Transverse colon (tissue), 4 donors: Measurements from ENCODE around the gene GPR151. TPM values are rescaled to one million over a fixed set of nuclear protein-coding genes. Genes with fewer than 3 reads are reported as not detected.

Experiments used
- DNase-seq: peaks from one replicate; pipeline ENCODE4 v3.0.0-alpha.2; 2019
- H3K27ac ChIP-seq, 4 donors: fragments of 200-600 bp; sonication (generic); 2 replicates each; pipeline ENCODE4 v1.5.1; 2016 to 2018; ENCODE audit warnings: inconsistent platforms in 4 of 4
- H3K27me3 ChIP-seq: fragments of 200-600 bp; sonication (generic); 2 replicates; pipeline ENCODE4 v1.5.1; 2017; ENCODE audit warnings: inconsistent platforms
- H3K36me3 ChIP-seq, 4 donors: fragments of 200-600 bp; sonication (generic); 2 replicates each; pipeline ENCODE4 v1.5.1; 2017 to 2019; ENCODE audit warnings: inconsistent platforms in 4 of 4
- H3K4me1 ChIP-seq, 4 donors: fragments of 200-600 bp; sonication (generic); 2 replicates each; pipeline ENCODE4 v1.5.1; 2017 to 2020; ENCODE audit warnings: inconsistent platforms in 4 of 4
- H3K4me3 ChIP-seq, 4 donors: fragments of 200-600 bp; sonication (generic); 1 replicate in 1 of 4; 2 replicates in 3 of 4; pipeline versions ENCODE4 v1.5.1 to v1.6.1; 2017 to 2019; ENCODE audit warnings: inconsistent platforms in 4 of 4
- H3K9me3 ChIP-seq, 2 donors: fragments of 200-600 bp; sonication (generic); 2 replicates each; pipeline ENCODE4 v1.5.1; 2017 to 2019; ENCODE audit warnings: inconsistent platforms in 2 of 2
- CTCF ChIP-seq, 5 experiments: fragments of 200-600 bp in 3 of 5; fragments of 450-650 bp in 2 of 5; sonication (generic) in 3 of 5; IDR thresholded peaks; 1 replicate in 2 of 5; 2 replicates in 3 of 5; pipeline ENCODE4 v1.5.1; 2016 to 2017; ENCODE audit warnings: antibody characterized with exemption in 5 of 5, inconsistent platforms in 3 of 5, mild to moderate bottlenecking in 2 of 5, moderate library complexity in 1 of 5
- EP300 ChIP-seq: sonication (generic); formaldehyde crosslinking; IDR thresholded peaks from one replicate; pipeline ENCODE4 v1.6.1; 2017; ENCODE audit warnings: antibody characterized with exemption, low read depth
- POLR2A ChIP-seq: fragments of 450-650 bp; IDR thresholded peaks from one replicate; pipeline ENCODE4 v1.6.1; 2016; ENCODE audit warnings: antibody characterized with exemption, mild to moderate bottlenecking, moderate library complexity
- POLR2AphosphoS5 ChIP-seq, 3 donors: sonication (generic); formaldehyde crosslinking; IDR thresholded peaks; one replicate each; pipeline ENCODE4 v1.6.1; 2016; ENCODE audit warnings: antibody characterized with exemption in 3 of 3
- WGBS, 2 donors: methylation state at CpG; one replicate each; pipeline ENCODE4 v1.1.5; 2018; ENCODE audit warnings: low coverage in 1 of 2; 5-methylcytosine and 5-hydroxymethylcytosine counted together
- in situ Hi-C, 4 donors: fragments of 200-750 bp; cut with MboI; loops; one replicate each; pipeline versions ENCODE4 v1.15.0 to v1.15.1; 2017; ENCODE audit warnings: low sequenced_read_pairs in 3 of 4, low pct_ligation_motif_present in 1 of 4, low pct_unique_long_range_greater_than_20kb in 1 of 4
- intact Hi-C: fragments of 100-400 bp; cut with DNase I; formaldehyde crosslinking; loops from one replicate; pipeline ENCODE4 v1.15.1; 2023; ENCODE audit warnings: low total_unique reads
- total RNA-seq, 4 donors: library from RNA; depleted of rRNA; stranded (reverse); fragments of >200 nt; gene quantifications; one replicate each; pipeline ENCODE4 v1.1.0, GENCODE V29; 2016

Gene GPR151
- total RNA-seq, 4 donors from 2014 or later = not detected

- Histone ChIP-seq H3K36me3 (no peaks in the 10 kb centered on the region), H3K9me3 (no peaks in the 10 kb centered on the region), H3K27me3 (peaks cover 7% of the 10 kb centered on the region), H3K27ac (no peak overlapping the region), H3K4me3 (no peak overlapping the region), H3K4me1 (no peaks in the 10 kb centered on the region)
- no peak for DNase-seq
- intact Hi-C loops = loop anchor here (5.0 kb wide), 1 partner anchor 427 kb away; no protein-coding TSS in a partner anchor
- in situ Hi-C loops = loop anchor here (5.0 to 25.0 kb wide), 4 partner anchors 425 to 822 kb away; no protein-coding TSS in a partner anchor
- WGBS, 2 donors = 93 to 95% methylated on average over 4 of the region's 4 CpGs
- TF ChIP-seq POLR2A = no peak
- TF ChIP-seq CTCF (IDR thresholded peaks at IDR 0.05) = no peak
- no peak for TF ChIP-seq POLR2AphosphoS5 (IDR thresholded peaks at IDR 0.05)
- no peak for TF ChIP-seq EP300
Observed at GRCh38 chr5:146539973-146540372, 24.0 kb upstream of the GPR151 start.

GRCh38 chr5:146538432-146538831, 22.4 kb upstream of the GPR151 start:
- DNase-seq = no peak
- TF ChIP-seq EP300 (no peak), POLR2AphosphoS5 (IDR thresholded peaks at IDR 0.05) (no peak), POLR2A (no peak), CTCF (IDR thresholded peaks at IDR 0.05) (no peak)
- Histone ChIP-seq H3K36me3 (no peaks in the 10 kb centered on the region), H3K27ac (no peak overlapping the region), H3K9me3 (no peaks in the 10 kb centered on the region), H3K4me1 (no peaks in the 10 kb centered on the region), H3K27me3 (peaks cover 7% of the 10 kb centered on the region), H3K4me3 (no peak overlapping the region)
- in situ Hi-C loops (loop anchor here (25.0 kb wide), 2 partner anchors 649 to 824 kb away; no protein-coding TSS in a partner anchor), intact Hi-C loops (loop anchor here (5.0 kb wide), 1 partner anchor 429 kb away; no protein-coding TSS in a partner anchor)
- 88 to 92% methylated on average over 3 of the region's 3 CpGs for WGBS, 2 donors

- DNase-seq = no peak
- H3K4me3 ChIP-seq = no peak overlapping the region
- 0% methylated on average over 1 of the region's 1 CpG for WGBS, 2 donors
- TF ChIP-seq EP300 (no peak), POLR2AphosphoS5 (IDR thresholded peaks at IDR 0.05) (no peak), POLR2A (no peak), CTCF (IDR thresholded peaks at IDR 0.05) (no peak)
- no peaks in the 10 kb centered on the region for H3K27me3 ChIP-seq
- in situ Hi-C loops (loop anchor here (25.0 kb wide), 2 partner anchors 653 to 828 kb away; no protein-coding TSS in a partner anchor), intact Hi-C loops (no loop called here)
- no peaks in the 10 kb centered on the region for H3K4me1 ChIP-seq
- H3K27ac ChIP-seq = no peak overlapping the region
- no peaks in the 10 kb centered on the region for H3K36me3 ChIP-seq
- H3K9me3 ChIP-seq = no peaks in the 10 kb centered on the region
Observed at GRCh38 chr5:146533882-146534281, 17.9 kb upstream of the GPR151 start.

GRCh38 chr5:146533260-146533857, 17.4 kb upstream of the GPR151 start:
- Histone ChIP-seq H3K27me3 (no peaks in the 10 kb centered on the region), H3K9me3 (no peaks in the 10 kb centered on the region), H3K36me3 (no peaks in the 10 kb centered on the region), H3K4me3 (no peak overlapping the region), H3K27ac (no peak overlapping the region), H3K4me1 (no peaks in the 10 kb centered on the region)
- 37 to 69% methylated on average over 2 to 7 of the region's 7 CpGs for WGBS, 2 donors
- TF ChIP-seq POLR2AphosphoS5 (IDR thresholded peaks at IDR 0.05) (no peak), EP300 (no peak), CTCF (IDR thresholded peaks at IDR 0.05) (peak; percentile 61 to 76 (median 71)), POLR2A (no peak)
- intact Hi-C loops (no loop called here), in situ Hi-C loops (loop anchor here (25.0 kb wide), 2 partner anchors 654 to 829 kb away; no protein-coding TSS in a partner anchor)
- DNase-seq = peak; percentile 73
